HEK293 (cell line): ENCODE data around the gene AKAP14.

Experiments
- GFI1B ChIP-seq: fragments of 450-650 bp; formaldehyde crosslinking; IDR thresholded peaks from 2 replicates; pipeline ENCODE4 v1.5.1; 2016; ENCODE audit warnings: missing biosample characterization, missing genetic modification characterization
- GLI4 ChIP-seq: fragments of 450-650 bp; formaldehyde crosslinking; IDR thresholded peaks from 2 replicates; pipeline ENCODE4 v1.5.1; 2016; ENCODE audit warnings: missing biosample characterization, missing genetic modification characterization
- KLF10 ChIP-seq: fragments of 450-650 bp; IDR thresholded peaks from 2 replicates; pipeline ENCODE4 v1.5.1; 2018; ENCODE audit warnings: missing biosample characterization, mild to moderate bottlenecking, missing genetic modification characterization
- MZF1 ChIP-seq: fragments of 450-650 bp; formaldehyde crosslinking; IDR thresholded peaks from 2 replicates; pipeline ENCODE4 v1.5.1; 2017; ENCODE audit warnings: missing biosample characterization, missing genetic modification characterization, borderline replicate concordance
- SP2 ChIP-seq: fragments of 450-650 bp; formaldehyde crosslinking; IDR thresholded peaks from 2 replicates; pipeline ENCODE4 v1.5.1; 2016; ENCODE audit warnings: missing biosample characterization, missing genetic modification characterization
- YY2 ChIP-seq: fragments of 450-650 bp; formaldehyde crosslinking; IDR thresholded peaks from 2 replicates; pipeline ENCODE4 v1.5.1; 2016; ENCODE audit warnings: missing biosample characterization, missing genetic modification characterization
- ZBTB17 ChIP-seq: fragments of 450-650 bp; formaldehyde crosslinking; IDR thresholded peaks from 2 replicates; pipeline ENCODE4 v1.5.1; 2016; ENCODE audit warnings: missing biosample characterization, missing genetic modification characterization
- ZBTB20 ChIP-seq: fragments of 450-650 bp; formaldehyde crosslinking; IDR thresholded peaks from 2 replicates; pipeline ENCODE4 v1.5.1; 2016; ENCODE audit warnings: missing biosample characterization, missing genetic modification characterization
- ZBTB21 ChIP-seq: fragments of 450-650 bp; formaldehyde crosslinking; IDR thresholded peaks from 2 replicates; pipeline ENCODE4 v1.5.1; 2017; ENCODE audit warnings: missing biosample characterization, missing genetic modification characterization
- ZFP69B ChIP-seq: fragments of 450-650 bp; formaldehyde crosslinking; IDR thresholded peaks from 2 replicates; pipeline ENCODE4 v1.5.1; 2016; ENCODE audit warnings: missing biosample characterization, missing genetic modification characterization
- ZNF514 ChIP-seq: fragments of 450-650 bp; formaldehyde crosslinking; IDR thresholded peaks from 2 replicates; pipeline ENCODE4 v1.5.1; 2016; ENCODE audit warnings: missing biosample characterization, missing genetic modification characterization
- ZNF747 ChIP-seq: fragments of 450-650 bp; formaldehyde crosslinking; IDR thresholded peaks from 2 replicates; pipeline ENCODE4 v1.5.1; 2016; ENCODE audit warnings: missing biosample characterization, missing genetic modification characterization
- ZNF76 ChIP-seq: fragments of 450-650 bp; formaldehyde crosslinking; IDR thresholded peaks from 2 replicates; pipeline ENCODE4; 2016; ENCODE audit warnings: low read depth, missing biosample characterization, missing genetic modification characterization, borderline replicate concordance
- ZNF777 ChIP-seq: fragments of 450-650 bp; formaldehyde crosslinking; IDR thresholded peaks from 2 replicates; pipeline ENCODE4 v1.5.1; 2017; ENCODE audit warnings: missing biosample characterization, missing genetic modification characterization, borderline replicate concordance
- TF ChIP-seq, protein P1 (sequence below): IDR thresholded peaks from 2 replicates; pipeline ENCODE4 v1.6.1; 2011; ENCODE audit warnings: mild to moderate bottlenecking, low read depth, low read length, borderline replicate concordance
- TF ChIP-seq, protein P2 (sequence below): fragments of 450-650 bp; formaldehyde crosslinking; IDR thresholded peaks from 2 replicates; pipeline ENCODE4 v1.5.1; 2016; ENCODE audit warnings: missing biosample characterization, missing genetic modification characterization
- TF ChIP-seq, protein P3 (sequence below): fragments of 450-650 bp; formaldehyde crosslinking; IDR thresholded peaks from 2 replicates; pipeline ENCODE4 v1.5.1; 2016; ENCODE audit warnings: missing biosample characterization, missing genetic modification characterization
- TF ChIP-seq, protein P4 (sequence below): fragments of 450-650 bp; formaldehyde crosslinking; IDR thresholded peaks from 2 replicates; pipeline ENCODE4 v1.5.1; 2016; ENCODE audit warnings: missing biosample characterization, missing genetic modification characterization
- TF ChIP-seq, protein P5 (sequence below): fragments of 450-650 bp; formaldehyde crosslinking; IDR thresholded peaks from 2 replicates; pipeline ENCODE4 v1.5.1; 2016; ENCODE audit warnings: missing biosample characterization, missing genetic modification characterization
- TF ChIP-seq, protein P6 (sequence below): fragments of 450-650 bp; formaldehyde crosslinking; IDR thresholded peaks from 2 replicates; pipeline ENCODE4 v1.5.1; 2016; ENCODE audit warnings: missing biosample characterization, missing genetic modification characterization
- TF ChIP-seq, protein P7 (sequence below): fragments of 450-650 bp; formaldehyde crosslinking; IDR thresholded peaks from 2 replicates; pipeline ENCODE4 v1.5.1; 2016; ENCODE audit warnings: missing biosample characterization, missing genetic modification characterization

AKAP14 gene

DNA sequence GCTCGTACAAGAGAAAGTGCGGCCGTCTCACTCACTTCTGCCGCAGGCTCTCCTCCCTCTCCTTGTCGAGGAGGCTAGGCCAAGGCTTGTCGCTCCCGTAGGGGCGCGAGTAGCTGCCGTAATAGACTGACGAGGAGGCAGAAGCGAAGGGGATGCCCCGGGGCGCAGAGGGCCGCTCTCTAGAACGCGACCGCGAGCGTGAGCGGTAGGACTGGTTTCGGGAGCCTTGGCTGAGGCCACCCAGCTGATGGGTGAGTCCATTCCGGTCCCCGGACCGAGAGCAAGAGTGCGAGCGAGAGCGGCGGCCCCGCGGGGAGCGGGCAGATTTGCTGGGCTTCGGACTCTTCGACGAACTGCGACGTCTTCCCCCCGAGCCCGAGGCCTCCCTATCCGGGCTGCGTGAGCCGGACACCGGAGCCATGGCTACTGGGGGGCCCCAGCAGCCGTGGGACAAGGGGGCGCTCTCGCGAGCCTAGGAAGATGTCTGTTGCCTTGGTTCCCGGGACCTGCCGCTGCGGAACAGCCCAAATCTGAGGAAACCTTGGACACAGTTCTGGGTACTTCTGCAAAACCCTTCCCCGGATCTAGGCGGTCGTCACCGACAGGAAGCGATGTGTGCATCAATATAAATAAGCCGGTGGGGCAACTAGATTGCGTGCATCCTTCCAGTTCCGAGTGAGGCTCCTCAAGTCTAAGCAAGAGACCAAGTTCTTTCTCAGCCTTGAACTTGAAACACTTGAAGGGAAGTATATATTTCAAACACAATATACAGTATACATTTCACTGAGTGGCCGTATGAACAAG, 47.7 kb downstream of the AKAP14 start, which contains the start of gene NKAP (continued):
- TF ChIP-seq, protein P1, sequence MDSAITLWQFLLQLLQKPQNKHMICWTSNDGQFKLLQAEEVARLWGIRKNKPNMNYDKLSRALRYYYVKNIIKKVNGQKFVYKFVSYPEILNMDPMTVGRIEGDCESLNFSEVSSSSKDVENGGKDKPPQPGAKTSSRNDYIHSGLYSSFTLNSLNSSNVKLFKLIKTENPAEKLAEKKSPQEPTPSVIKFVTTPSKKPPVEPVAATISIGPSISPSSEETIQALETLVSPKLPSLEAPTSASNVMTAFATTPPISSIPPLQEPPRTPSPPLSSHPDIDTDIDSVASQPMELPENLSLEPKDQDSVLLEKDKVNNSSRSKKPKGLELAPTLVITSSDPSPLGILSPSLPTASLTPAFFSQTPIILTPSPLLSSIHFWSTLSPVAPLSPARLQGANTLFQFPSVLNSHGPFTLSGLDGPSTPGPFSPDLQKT: no peak
- TF ChIP-seq SP2 (tag by site-specific recombination) (peak; percentile 80), YY2 (tag by site-specific recombination) (peak; percentile 63; the same call in 1 of the 2 replicates), KLF10 (tag by site-specific recombination) (peak; percentile 67; the same call in 1 of the 2 replicates), ZNF777 (tag by site-specific recombination) (peak; percentile 68; the same call in 1 of the 2 replicates), ZNF514 (tag by site-specific recombination) (no peak), GFI1B (tag by site-specific recombination) (peak; percentile 35; the same call in 1 of the 2 replicates), ZFP69B (tag by site-specific recombination) (peak; percentile 67), MZF1 (tag by site-specific recombination) (0 out of 2 replicates have a peak, but pooled peaks have one; percentile 38), ZNF747 (tag by site-specific recombination) (no peak), ZNF76 (tag by site-specific recombination) (peak; percentile 68), ZBTB20 (peak; percentile 87), ZBTB21 (tag by site-specific recombination) (peak; percentile 59; the same call in 1 of the 2 replicates), GLI4 (tag by site-specific recombination) (0 out of 2 replicates have a peak, but pooled peaks have one; percentile 17), ZBTB17 (tag by site-specific recombination) (peak; percentile 56)
- TF ChIP-seq, protein P2, sequence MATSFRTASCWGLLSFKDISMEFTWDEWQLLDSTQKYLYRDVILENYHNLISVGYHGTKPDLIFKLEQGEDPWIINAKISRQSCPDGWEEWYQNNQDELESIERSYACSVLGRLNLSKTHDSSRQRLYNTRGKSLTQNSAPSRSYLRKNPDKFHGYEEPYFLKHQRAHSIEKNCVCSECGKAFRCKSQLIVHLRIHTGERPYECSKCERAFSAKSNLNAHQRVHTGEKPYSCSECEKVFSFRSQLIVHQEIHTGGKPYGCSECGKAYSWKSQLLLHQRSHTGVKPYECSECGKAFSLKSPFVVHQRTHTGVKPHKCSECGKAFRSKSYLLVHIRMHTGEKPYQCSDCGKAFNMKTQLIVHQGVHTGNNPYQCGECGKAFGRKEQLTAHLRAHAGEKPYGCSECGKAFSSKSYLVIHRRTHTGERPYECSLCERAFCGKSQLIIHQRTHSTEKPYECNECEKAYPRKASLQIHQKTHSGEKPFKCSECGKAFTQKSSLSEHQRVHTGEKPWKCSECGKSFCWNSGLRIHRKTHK (tag by site-specific recombination): no peak
- TF ChIP-seq, protein P3, sequence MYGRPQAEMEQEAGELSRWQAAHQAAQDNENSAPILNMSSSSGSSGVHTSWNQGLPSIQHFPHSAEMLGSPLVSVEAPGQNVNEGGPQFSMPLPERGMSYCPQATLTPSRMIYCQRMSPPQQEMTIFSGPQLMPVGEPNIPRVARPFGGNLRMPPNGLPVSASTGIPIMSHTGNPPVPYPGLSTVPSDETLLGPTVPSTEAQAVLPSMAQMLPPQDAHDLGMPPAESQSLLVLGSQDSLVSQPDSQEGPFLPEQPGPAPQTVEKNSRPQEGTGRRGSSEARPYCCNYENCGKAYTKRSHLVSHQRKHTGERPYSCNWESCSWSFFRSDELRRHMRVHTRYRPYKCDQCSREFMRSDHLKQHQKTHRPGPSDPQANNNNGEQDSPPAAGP (tag by site-specific recombination): peak; percentile 61; the same call in 1 of the 2 replicates
- TF ChIP-seq, protein P4, sequence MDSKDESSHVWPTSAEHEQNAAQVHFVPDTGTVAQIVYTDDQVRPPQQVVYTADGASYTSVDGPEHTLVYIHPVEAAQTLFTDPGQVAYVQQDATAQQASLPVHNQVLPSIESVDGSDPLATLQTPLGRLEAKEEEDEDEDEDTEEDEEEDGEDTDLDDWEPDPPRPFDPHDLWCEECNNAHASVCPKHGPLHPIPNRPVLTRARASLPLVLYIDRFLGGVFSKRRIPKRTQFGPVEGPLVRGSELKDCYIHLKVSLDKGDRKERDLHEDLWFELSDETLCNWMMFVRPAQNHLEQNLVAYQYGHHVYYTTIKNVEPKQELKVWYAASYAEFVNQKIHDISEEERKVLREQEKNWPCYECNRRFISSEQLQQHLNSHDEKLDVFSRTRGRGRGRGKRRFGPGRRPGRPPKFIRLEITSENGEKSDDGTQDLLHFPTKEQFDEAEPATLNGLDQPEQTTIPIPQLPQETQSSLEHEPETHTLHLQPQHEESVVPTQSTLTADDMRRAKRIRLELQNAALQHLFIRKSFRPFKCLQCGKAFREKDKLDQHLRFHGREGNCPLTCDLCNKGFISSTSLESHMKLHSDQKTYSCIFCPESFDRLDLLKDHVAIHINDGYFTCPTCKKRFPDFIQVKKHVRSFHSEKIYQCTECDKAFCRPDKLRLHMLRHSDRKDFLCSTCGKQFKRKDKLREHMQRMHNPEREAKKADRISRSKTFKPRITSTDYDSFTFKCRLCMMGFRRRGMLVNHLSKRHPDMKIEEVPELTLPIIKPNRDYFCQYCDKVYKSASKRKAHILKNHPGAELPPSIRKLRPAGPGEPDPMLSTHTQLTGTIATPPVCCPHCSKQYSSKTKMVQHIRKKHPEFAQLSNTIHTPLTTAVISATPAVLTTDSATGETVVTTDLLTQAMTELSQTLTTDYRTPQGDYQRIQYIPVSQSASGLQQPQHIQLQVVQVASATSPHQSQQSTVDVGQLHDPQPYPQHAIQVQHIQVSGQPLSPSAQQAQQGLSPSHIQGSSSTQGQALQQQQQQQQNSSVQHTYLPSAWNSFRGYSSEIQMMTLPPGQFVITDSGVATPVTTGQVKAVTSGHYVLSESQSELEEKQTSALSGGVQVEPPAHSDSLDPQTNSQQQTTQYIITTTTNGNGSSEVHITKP (tag by site-specific recombination): peak; percentile 97
- TF ChIP-seq, protein P5, sequence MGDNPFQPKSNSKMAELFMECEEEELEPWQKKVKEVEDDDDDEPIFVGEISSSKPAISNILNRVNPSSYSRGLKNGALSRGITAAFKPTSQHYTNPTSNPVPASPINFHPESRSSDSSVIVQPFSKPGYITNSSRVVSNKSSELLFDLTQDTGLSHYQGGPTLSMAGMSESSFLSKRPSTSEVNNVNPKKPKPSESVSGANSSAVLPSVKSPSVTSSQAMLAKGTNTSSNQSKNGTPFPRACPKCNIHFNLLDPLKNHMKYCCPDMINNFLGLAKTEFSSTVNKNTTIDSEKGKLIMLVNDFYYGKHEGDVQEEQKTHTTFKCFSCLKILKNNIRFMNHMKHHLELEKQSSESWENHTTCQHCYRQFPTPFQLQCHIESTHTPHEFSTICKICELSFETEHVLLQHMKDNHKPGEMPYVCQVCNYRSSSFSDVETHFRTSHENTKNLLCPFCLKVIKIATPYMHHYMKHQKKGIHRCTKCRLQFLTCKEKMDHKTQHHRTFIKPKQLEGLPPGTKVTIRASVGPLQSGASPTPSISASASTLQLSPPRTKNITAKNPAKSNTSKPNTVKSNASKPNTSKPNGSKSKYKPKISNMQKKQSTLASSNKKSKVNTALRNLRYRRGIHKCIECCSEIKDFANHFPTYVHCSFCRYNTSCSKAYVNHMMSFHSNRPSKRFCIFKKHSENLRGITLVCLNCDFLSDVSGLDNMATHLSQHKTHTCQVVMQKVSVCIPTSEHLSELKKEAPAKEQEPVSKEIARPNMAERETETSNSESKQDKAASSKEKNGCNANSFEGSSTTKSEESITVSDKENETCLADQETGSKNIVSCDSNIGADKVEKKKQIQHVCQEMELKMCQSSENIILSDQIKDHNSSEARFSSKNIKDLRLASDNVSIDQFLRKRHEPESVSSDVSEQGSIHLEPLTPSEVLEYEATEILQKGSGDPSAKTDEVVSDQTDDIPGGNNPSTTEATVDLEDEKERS: 0 out of 2 replicates have a peak, but pooled peaks have one; percentile 48
- TF ChIP-seq, protein P6, sequence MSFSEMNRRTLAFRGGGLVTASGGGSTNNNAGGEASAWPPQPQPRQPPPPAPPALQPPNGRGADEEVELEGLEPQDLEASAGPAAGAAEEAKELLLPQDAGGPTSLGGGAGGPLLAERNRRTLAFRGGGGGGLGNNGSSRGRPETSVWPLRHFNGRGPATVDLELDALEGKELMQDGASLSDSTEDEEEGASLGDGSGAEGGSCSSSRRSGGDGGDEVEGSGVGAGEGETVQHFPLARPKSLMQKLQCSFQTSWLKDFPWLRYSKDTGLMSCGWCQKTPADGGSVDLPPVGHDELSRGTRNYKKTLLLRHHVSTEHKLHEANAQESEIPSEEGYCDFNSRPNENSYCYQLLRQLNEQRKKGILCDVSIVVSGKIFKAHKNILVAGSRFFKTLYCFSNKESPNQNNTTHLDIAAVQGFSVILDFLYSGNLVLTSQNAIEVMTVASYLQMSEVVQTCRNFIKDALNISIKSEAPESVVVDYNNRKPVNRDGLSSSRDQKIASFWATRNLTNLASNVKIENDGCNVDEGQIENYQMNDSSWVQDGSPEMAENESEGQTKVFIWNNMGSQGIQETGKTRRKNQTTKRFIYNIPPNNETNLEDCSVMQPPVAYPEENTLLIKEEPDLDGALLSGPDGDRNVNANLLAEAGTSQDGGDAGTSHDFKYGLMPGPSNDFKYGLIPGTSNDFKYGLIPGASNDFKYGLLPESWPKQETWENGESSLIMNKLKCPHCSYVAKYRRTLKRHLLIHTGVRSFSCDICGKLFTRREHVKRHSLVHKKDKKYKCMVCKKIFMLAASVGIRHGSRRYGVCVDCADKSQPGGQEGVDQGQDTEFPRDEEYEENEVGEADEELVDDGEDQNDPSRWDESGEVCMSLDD: 0 out of 2 replicates have a peak, but pooled peaks have one; percentile 58
- TF ChIP-seq, protein P7, sequence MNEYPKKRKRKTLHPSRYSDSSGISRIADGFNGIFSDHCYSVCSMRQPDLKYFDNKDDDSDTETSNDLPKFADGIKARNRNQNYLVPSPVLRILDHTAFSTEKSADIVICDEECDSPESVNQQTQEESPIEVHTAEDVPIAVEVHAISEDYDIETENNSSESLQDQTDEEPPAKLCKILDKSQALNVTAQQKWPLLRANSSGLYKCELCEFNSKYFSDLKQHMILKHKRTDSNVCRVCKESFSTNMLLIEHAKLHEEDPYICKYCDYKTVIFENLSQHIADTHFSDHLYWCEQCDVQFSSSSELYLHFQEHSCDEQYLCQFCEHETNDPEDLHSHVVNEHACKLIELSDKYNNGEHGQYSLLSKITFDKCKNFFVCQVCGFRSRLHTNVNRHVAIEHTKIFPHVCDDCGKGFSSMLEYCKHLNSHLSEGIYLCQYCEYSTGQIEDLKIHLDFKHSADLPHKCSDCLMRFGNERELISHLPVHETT (tag by site-specific recombination): peak; percentile 95
